H1 (cell line): ENCODE data around the gene ASTN2.

ENCODE experiments used
- BRCA1 ChIP-seq: IDR thresholded peaks from 2 replicates; pipeline ENCODE4 v1.6.1; 2012; ENCODE audit warnings: low read depth, low read length, improper control_type of control experiment
- CEBPB ChIP-seq: IDR thresholded peaks from 2 replicates; pipeline ENCODE4 v1.6.1; 2012; ENCODE audit warnings: low read depth, low read length
- CHD2 ChIP-seq: IDR thresholded peaks from 2 replicates; pipeline ENCODE4 v1.6.1; 2012; ENCODE audit warnings: low read length, improper control_type of control experiment
- POLR2A ChIP-seq, 2 experiments: IDR thresholded peaks; 1 replicate in 1 of 2; 2 replicates in 1 of 2; pipeline ENCODE4 v1.6.1; 2011; ENCODE audit warnings: low read depth in 2 of 2, low read length in 2 of 2, mild to moderate bottlenecking in 2 of 2; ENCODE audit errors: control extremely low read depth in 1 of 2
- RAD21 ChIP-seq, 2 experiments: IDR thresholded peaks in 1 of 2; conservative IDR thresholded peaks in 1 of 2; 2 replicates each; pipeline ENCODE4 v1.6.1; 2011; ENCODE audit warnings: low read depth in 2 of 2, low read length in 2 of 2, improper control_type of control experiment in 1 of 2, inconsistent platforms in 1 of 2, mild to moderate bottlenecking in 1 of 2, moderate library complexity in 1 of 2
- SP1 ChIP-seq: IDR thresholded peaks from 2 replicates; pipeline ENCODE4 v1.6.1; 2011; ENCODE audit warnings: low read depth, low read length
- USF2 ChIP-seq: IDR thresholded peaks from 2 replicates; pipeline ENCODE4 v1.6.1; 2011; ENCODE audit warnings: low read length, improper control_type of control experiment
- TF ChIP-seq, protein P1 (sequence below), 3 experiments: IDR thresholded peaks; 1 replicate in 2 of 3; 2 replicates in 1 of 3; pipeline versions ENCODE4 v1.5.1 to v1.6.1; 2011; ENCODE audit warnings: low read length in 3 of 3, mild to moderate bottlenecking in 3 of 3, inconsistent platforms in 2 of 3, low read depth in 1 of 3, moderate library complexity in 1 of 3; ENCODE audit not compliant: insufficient read depth in 1 of 3; ENCODE audit errors: control extremely low read depth in 1 of 3

DNA sequence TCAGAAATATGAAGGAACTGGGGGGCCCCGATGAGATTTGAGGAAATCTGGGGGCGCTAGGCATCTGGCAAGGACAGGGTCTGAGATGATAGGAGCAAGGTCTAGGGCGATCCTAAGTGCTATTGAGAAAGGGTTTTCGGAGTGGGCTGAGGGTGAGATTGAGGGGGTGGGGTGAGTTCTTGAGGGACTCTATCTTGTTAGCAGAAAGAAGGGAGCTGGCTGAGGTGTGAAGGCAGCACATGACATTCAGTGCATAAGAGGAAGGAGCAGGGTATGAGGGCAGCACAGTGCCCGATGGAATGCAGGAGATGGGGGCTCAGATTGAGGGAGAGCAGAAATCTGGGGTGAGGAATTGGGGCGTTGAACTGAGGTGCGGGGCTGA lies 727.1 kb downstream of the ASTN2 start:
- TF ChIP-seq CEBPB (no peak), POLR2A (IDR thresholded peaks at IDR 0.05; ENCODE audit: control extremely low read depth in 1 of 2, low read depth in 2 of 2, low read length in 2 of 2) (no peak), SP1 (no peak), USF2 (no peak), RAD21 (IDR thresholded peaks at IDR 0.05 in 1 of 2, conservative IDR thresholded peaks at IDR 0.05 in 1 of 2; ENCODE audit: low read depth in 2 of 2, low read length in 2 of 2) (no peak), BRCA1 (no peak), CHD2 (no peak)
- TF ChIP-seq, protein P1, sequence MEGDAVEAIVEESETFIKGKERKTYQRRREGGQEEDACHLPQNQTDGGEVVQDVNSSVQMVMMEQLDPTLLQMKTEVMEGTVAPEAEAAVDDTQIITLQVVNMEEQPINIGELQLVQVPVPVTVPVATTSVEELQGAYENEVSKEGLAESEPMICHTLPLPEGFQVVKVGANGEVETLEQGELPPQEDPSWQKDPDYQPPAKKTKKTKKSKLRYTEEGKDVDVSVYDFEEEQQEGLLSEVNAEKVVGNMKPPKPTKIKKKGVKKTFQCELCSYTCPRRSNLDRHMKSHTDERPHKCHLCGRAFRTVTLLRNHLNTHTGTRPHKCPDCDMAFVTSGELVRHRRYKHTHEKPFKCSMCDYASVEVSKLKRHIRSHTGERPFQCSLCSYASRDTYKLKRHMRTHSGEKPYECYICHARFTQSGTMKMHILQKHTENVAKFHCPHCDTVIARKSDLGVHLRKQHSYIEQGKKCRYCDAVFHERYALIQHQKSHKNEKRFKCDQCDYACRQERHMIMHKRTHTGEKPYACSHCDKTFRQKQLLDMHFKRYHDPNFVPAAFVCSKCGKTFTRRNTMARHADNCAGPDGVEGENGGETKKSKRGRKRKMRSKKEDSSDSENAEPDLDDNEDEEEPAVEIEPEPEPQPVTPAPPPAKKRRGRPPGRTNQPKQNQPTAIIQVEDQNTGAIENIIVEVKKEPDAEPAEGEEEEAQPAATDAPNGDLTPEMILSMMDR (IDR thresholded peaks at IDR 0.05; ENCODE audit: control extremely low read depth in 1 of 3, insufficient read depth in 1 of 3, low read depth in 1 of 3, low read length in 3 of 3), result no peak
